Right renal cortex interstitium (tissue), 3 donors: Measurements from ENCODE around the gene CCDC183. TPM values are rescaled to one million over a fixed set of nuclear protein-coding genes. Genes with fewer than 3 reads are reported as not detected.
"Not testable (repeated sequence)": the region's sequence is repeated elsewhere in the genome, so short reads cannot be mapped to it uniquely, and the experiment has no call there.

Source experiments
- DNase-seq, 3 donors: peaks; one replicate each; pipeline ENCODE4 v3.0.0-alpha.2; 2013; ENCODE audit warnings: low read depth in 3 of 3, low spot score in 2 of 3
- polyA plus RNA-seq, 3 donors: library from polyadenylated mRNA; unstranded; fragments of 120-200 nt; gene quantifications; one replicate each; pipeline ENCODE4 v1.2.1, GENCODE V29; 2013; ENCODE audit not compliant: insufficient read length in 3 of 3

Gene CCDC183
- polyA plus RNA-seq, 3 donors = 2.5 to 3.4 (median 2.9) TPM

DNA sequence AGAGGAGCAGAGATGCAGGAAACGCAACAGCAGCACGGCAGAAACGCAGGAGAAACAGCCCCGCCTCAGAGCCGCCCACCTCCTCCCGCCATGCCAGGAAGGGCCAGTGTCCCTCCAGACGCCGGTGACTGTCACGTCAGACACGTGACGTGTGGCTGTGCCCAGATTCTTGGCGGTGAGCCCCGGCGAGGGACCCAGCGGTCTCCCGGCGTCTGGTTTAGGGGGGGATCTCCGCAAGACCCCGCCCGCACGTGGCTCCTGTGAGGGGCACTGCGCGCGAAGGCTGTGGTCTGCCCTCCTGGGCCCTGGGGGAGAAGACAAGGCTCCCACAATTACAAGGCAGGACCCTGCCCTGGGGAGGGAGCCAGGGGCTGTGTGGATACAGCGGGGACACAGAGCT is 35.7 kb upstream of the CCDC183 start:
- DNase-seq = no peak

- DNase-seq = not testable (repeated sequence)
Measured at GRCh38 chr9:136760834-136761544, 35.1 kb upstream of the CCDC183 start.

DNA sequence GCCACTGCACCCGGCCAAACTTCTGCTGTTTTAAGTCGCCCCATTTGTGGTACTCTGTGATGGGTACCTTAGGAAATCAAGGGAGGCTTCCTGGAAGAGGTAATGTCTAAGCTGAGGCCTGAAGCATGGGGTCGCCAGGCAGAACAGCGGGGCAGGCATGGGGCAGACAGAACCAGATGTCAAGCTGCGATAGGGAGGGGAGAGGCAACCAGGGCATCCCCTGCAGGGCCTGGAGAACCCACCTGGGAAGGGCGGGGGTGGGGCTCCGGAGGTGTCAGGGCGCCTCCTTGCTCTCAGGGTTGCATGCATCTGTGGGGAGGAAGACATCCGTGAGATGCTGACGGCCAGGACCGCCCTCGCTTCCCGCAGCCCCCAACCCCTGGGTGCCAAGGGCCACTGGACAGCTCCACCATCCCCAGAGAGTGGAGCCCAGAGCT is 34.6 kb upstream of the CCDC183 start:
- DNase-seq = no peak

DNA sequence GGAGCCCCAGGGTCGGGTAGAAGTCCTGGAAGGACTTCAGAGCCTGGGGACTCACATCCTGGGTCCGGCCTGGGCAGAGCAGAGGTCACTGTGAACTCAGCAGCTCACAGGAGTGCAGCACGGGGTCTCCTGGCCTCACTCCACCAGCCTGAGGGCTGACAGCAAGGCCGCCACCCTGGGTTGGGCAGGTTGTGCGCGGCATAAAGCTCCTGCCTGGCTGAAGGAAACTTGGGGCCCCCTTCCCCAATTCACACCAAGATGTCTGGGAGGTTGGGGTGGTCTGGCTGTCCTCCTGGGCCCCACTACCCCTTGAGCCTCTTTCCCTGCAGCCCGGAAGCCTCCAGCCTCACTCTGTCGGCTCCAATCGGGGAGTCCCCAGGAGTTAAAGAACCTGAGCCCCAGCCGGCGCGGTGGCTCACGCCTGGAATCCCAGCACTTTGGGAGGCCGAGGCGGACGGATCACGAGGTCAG is 33.9 kb upstream of the CCDC183 start:
- no peak for DNase-seq

DNA sequence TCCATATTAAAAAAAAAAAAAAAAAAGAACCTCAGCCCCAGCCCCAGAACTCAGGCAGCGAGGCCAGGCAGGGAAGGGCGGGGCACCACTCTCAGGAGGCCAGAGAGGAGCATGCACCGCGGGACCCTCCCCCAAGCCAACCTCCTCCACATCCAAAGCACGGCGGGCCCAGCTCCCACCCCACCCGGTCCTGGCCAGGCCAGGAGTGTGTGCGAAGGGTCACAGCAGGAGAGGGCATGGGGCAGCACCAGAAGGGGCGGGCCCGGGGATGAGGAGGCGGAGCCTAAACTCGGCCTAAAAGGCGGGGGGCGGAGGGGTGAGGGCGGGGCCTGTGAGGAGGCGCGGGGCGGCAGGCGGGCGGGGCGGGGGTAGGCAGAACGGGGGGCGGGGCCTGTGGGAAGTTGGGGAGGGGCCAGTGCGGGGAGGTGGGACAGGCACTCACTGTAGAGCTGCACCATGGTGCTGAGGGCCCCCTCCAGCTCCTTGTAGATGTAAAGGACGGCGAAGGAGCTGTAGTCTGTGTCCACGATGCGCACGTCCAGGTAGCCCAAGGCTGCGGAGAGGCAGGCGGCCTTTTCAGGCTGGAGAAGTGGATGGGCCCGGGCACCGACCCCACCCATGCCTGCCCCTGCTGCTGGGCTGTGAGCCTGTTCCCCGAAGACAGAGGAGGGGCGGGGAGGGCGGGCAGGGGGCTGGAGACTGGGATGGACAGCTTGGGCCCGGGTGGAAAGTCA is 33.1 kb upstream of the CCDC183 start:
- no peak for DNase-seq

DNA sequence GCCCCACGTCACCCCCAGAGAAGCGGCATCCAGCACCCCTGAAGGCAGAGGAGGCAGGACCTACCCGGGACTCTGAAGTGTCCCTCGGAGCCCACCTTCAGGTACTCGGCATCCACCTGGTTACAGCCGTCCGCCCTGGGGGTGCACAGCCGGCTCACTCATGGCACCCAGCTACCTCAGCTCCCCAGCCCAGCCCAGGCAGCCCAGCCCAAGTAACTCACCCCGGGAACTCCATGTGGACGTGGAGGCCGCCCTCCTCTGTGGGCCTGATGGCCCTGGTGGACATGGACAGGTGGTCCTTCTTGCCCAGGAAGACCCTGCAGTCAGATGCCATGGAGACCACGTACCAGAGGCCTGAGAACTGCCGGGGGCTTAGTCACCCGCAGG is 32.5 kb upstream of the CCDC183 start:
- no peak for DNase-seq

DNA sequence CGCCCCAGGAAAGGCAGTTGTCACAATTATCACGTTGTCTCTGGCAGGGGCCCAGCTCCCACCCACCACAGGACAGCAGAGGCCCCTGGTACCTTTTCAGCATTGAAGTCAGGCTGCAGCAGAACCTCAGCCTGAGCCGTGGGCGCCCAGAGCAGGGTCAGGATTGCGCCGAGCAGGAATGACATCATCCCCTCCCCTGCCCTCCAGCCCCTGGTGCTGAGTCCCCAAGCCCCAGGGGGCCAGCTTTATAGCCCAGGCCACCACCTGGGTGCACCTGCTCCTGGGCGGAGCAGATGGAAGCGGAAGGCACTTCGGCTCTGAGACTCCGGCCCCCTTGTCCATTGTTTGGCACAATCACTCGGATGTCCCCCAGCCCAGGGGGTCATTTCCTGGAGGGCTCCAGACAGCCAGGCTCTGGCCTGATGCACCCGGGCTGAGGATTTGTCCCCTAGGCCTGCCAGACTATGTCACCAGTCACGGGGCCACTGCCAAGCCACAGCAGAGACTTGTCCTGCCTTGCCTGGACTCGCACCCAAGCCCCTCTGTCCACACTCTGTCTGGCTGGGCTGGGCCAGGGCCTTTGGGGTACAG is 31.7 kb upstream of the CCDC183 start, which contains the start of gene LCN15:
LCN15 (minus strand) TSS at position 218 of the 591 bp plus-strand sequence; CDS start at position 188, 30 bp downstream.
- DNase-seq = no peak

GRCh38 chr9:136765041-136765440 is 31.1 kb upstream of the CCDC183 start:
- no peak for DNase-seq

DNA sequence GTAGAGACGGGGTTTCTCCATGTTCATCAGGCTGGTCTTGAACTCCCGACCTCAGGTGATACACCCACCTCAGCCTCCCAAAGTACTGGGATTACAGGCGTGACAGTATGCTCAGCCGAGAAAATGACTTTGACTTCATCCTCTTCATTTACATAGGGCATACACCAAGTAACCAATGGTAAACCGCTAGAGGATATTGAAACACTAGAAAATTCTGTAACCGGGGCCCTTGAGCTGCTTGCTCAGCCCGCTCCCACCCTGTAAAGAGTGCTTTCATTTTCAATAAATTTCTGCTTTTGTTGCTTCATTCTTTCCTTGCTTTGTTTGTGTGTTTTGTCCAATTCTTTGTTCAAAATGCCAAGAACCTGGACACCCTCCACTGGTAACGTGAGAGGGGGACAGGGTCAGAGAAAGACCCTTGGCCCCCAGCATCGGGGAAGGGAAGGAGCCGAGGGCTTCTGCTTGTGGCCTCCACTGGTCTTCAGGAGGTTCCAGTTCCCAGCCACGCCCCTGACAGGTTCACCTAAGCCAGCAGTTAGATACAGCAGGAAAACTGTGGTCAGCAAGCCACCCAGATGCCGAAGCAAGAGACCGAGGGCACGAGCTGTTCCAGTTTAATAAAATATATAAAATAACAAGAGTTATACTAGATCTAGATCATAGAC is 30.3 kb upstream of the CCDC183 start:
- not testable (repeated sequence) for DNase-seq

GRCh38 chr9:136766410-136767120 is 29.6 kb upstream of the CCDC183 start:
- not testable (repeated sequence) for DNase-seq

- DNase-seq = no peak
Measured at GRCh38 chr9:136769710-136770191, 26.4 kb upstream of the CCDC183 start.

DNA sequence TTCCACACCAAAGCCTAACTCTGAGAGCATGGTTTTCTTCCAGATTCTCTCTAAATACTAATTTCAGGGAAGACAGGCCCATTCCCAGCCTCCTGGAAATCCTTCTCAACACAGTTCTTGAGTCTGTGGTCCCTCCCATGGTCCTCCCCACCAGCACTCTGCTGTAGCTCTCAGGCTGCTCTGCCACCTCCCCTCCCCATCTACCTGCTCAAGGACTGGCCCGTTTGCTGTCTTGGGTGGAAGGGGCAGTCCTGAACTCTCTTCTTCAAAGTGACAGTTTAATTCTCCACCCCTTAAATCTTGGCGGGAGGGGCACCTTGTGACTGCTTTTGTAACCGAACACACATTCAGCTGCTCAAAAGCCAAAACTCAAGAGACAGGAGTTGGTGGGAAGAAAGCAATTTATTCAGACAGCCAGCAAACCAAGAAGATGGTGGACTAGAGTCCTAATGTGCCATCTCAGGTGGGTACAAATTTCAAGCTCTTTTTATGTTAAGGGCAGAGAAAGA is 24.2 kb upstream of the CCDC183 start:
- no peak for DNase-seq

GRCh38 chr9:136773386-136774044 is 22.6 kb upstream of the CCDC183 start:
- no peak for DNase-seq

GRCh38 chr9:136774416-136775045 is 21.6 kb upstream of the CCDC183 start:
- DNase-seq = no peak

DNA sequence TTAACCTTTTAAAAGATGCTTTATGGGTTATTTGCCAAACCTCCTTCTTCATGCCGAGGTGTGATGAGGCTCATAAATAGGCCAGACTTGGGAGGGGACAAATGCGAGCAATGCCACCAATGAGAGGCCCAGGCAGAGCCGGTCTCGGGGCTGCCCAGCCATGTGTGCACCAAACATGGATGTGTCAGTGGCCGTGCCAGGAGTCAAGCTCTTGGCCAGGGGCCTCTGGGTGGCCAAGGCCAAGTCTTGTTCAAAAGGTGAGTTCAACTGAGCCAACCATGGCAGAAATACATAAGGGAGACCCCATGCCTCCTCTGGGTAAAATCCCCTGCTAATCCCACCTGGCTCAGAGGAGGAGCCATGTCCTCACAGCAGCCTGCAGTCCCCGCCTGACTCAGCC is 20.9 kb upstream of the CCDC183 start:
- DNase-seq = no peak

GRCh38 chr9:136776947-136777346 is 19.2 kb upstream of the CCDC183 start:
- no peak for DNase-seq

- no peak for DNase-seq
Measured at GRCh38 chr9:136777359-136777758, 18.8 kb upstream of the CCDC183 start.

GRCh38 chr9:136779808-136780207 is 16.3 kb upstream of the CCDC183 start:
- no peak for DNase-seq

DNA sequence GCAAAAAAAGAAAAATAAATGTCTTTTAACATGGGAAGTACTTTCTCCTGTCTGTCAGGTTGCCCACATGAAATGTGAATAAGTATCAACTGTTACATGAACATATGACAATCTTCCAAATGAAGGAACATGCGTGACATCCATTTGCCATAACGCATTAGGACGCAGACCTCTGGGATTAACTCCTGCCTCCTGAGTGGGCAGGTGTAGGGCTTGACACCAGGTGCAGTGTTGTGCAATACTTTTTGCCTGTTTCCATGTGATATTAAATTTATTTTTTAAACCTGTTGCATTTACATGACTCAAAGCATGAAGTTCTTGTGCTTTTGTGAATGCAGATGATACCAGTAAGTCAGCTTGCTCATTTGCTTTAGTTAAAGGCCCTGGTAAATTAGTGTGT is 13.7 kb upstream of the CCDC183 start:
- no peak for DNase-seq
